Activated CD4-positive, alpha-beta T cell treated with anti-CD3 and anti-CD28 coated beads, Interleukin-2, amount 50 U/mL, for 4 hours (primary cell): ENCODE measurements around the gene NHLRC4.
"Not testable (repeated sequence)": the region's sequence is repeated elsewhere in the genome, so short reads cannot be mapped to it uniquely, and the experiment has no call there.

ENCODE experiments used
- DNase-seq, 2 experiments: peaks; one replicate each; pipeline ENCODE4 v3.0.0-alpha.2; 2020

NHLRC4 gene

DNA sequence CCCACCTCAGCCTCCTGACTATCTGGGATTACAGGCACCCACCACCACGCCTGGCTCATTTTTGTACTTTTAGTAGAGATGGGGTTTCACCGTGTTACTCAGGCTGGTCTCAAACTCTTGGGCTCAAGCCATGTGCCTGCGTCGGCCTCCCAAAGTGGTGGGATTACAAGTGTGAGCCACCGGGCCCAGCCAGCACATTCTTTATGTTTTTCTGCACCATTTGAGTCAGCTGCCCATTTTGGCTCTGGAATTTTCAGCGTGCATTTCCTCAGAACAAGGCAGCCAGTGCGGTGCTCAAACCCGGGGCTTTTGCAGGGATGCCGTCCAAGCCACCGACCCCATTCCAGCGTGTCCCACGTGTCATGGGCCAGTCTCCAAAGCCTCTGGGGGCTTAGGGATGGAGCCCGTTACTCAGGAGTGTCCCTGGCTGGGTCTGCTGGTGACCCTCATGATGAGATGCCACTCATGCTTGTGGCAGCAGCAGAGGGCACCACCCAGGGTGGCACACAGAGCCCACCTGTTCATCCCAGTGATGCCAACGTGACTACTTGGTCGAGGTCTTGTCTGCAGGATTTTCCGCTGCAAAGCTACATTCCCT is 19.3 kb downstream of the NHLRC4 start:
- DNase-seq, result no peak

DNA sequence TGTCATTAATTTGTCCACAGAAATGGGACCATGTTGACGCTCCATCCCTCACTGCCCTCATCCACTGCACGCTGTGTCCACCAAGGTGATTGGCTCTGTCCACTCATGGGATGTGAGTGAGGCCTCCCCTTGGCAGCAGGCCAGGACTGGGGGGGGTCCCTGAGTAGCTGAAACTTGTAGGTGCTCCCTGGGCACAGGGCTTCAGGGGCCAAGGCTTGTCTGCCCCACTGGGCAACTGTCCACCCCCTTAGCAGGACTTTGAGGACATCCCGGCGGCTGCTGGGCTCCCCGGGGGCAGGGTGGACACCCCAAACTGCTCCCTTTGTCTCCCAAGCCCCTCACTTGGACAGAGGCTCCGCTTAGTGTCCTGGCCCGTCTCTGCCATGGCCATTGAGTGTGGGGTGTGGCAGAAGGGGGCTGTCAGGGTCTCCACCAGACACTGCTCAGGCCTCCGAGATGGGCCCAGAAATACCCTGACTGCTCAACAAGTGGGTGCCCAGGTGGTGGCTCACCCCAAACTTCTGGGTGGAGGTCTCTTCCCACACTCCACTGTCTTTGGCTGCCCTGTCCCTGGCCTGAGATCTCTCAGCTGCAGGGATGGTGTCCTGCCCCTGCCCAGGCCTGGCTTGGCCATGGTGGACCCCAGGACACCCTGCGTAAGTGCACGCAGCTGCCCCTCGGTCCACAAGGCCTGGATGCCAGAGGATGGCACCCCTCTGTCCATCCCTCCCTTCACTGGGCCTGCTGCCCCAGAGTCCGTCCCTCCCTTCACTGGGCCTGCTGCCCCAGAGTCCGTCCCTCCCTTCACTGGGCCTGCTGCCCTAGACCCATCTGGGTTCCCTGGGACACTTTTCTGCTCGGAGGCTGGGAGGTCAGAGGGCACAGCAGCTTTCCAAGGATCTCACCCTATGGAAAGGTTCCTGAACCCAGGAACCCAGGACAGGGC is 20.1 kb downstream of the NHLRC4 start:
- DNase-seq, result no peak

- peak; percentile 60 to 63 for DNase-seq
Measured at GRCh38 chr16:588639-588888, 21.8 kb downstream of the NHLRC4 start.

- DNase-seq, result peak; percentile 96 to 97
Measured at GRCh38 chr16:588889-589657, 22.3 kb downstream of the NHLRC4 start.

GRCh38 chr16:589658-590187 is 22.9 kb downstream of the NHLRC4 start, which contains the start of gene RAB40C:
RAB40C (plus strand) TSS chr16:590066; CDS start chr16:590292, 226 bp downstream.
- DNase-seq, result peak; percentile 99 to 100

DNA sequence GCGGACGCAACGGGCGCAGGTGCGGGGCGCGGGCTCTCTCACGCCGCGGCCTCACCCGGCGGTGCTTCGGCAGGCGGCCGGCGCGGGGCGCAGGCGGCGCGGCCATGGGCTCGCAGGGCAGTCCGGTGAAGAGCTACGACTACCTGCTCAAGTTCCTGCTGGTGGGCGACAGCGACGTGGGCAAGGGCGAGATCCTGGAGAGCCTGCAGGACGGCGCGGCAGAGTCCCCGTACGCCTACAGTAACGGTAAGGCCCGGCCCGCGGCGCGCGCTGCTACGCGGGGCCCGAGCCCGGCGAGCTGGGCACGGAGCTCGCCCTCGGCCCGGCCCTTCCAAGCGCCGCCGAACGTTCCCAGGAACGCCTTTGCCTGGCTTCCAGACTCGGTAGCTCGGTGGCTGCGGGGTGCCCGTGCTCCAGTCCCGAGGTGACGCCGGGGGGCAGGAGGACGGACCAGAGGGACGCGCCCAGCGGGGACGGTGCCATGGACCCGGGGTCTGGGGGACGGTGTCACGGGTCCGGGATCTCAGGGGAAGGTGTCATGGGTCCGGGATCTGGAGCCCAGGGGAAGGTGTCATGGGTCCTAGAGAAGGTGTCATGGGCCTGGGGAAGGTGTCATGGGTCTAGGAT is 23.5 kb downstream of the NHLRC4 start:
- no peak for DNase-seq

GRCh38 chr16:590815-591200 is 24.0 kb downstream of the NHLRC4 start:
- no peak for DNase-seq

GRCh38 chr16:591231-591630 is 24.4 kb downstream of the NHLRC4 start:
- no peak for DNase-seq

- no peak for DNase-seq
Measured at GRCh38 chr16:591892-592517, 25.2 kb downstream of the NHLRC4 start.

DNA sequence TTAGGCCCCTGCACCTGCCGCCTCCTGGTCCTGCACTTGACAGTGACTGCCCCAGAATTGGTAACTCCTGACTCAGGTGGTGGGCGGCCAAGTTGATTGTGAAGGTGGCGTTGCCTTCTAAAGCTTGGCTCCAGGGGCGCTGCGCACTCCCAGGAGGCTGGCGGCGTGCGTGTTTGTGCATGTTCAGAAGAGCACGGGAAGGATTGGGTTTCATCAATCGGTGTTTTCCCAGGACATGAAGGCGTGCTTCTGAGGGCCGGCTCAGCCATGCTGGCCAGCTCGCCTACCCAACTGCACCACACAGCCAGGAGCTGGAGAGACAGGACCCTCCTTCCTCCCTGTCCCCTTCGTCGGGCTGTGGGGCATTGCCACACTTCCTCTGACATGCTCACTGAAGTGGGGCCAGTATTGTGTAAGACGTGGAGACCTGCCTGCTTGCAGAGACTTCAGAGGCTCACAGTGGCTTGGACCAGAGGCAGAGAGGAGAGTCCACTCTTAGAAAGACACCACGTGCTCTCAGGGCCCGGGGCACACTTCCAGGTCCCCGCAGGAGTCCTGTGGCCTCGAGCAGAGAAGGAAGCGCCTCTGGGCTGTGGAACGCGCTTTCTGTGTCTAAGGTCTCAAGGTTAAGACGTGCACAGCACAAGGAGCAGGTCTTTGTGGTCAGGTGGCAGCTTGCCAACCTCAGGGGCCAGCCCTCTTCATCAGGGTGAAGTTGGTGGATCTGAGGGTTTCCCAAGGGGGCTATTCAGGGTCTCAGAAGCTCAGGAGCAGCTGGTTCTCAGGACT is 25.9 kb downstream of the NHLRC4 start:
- no peak for DNase-seq

- no peak for DNase-seq
Measured at GRCh38 chr16:593406-593805, 26.6 kb downstream of the NHLRC4 start.

DNA sequence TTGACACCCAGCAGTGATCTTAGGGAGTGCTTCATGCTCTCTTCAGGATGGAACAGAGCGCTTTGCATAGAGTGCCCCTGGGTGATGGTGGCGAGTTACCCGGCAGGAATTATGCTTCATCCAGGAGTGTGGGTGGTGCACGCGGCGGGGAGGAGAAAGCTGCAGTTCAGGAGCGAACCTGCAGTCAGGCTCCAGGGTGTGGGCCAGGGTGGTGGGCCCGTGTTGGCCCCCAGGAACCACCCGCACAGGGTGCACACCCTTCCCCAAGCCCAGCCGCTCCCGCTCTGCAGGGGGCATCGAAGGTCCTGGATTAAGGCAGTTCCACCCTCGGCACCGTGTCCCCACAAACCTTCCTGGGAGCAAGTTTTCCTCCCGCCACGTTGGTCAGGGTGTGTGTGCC is 27.0 kb downstream of the NHLRC4 start:
- no peak for DNase-seq

- no peak for DNase-seq
Measured at GRCh38 chr16:595094-595528, 28.3 kb downstream of the NHLRC4 start.

GRCh38 chr16:595942-596735 is 29.3 kb downstream of the NHLRC4 start:
- no peak for DNase-seq

GRCh38 chr16:596736-597060 is 29.9 kb downstream of the NHLRC4 start:
- DNase-seq, result no peak

- not testable (repeated sequence) for DNase-seq
Measured at GRCh38 chr16:597655-598054, 30.9 kb downstream of the NHLRC4 start.

DNA sequence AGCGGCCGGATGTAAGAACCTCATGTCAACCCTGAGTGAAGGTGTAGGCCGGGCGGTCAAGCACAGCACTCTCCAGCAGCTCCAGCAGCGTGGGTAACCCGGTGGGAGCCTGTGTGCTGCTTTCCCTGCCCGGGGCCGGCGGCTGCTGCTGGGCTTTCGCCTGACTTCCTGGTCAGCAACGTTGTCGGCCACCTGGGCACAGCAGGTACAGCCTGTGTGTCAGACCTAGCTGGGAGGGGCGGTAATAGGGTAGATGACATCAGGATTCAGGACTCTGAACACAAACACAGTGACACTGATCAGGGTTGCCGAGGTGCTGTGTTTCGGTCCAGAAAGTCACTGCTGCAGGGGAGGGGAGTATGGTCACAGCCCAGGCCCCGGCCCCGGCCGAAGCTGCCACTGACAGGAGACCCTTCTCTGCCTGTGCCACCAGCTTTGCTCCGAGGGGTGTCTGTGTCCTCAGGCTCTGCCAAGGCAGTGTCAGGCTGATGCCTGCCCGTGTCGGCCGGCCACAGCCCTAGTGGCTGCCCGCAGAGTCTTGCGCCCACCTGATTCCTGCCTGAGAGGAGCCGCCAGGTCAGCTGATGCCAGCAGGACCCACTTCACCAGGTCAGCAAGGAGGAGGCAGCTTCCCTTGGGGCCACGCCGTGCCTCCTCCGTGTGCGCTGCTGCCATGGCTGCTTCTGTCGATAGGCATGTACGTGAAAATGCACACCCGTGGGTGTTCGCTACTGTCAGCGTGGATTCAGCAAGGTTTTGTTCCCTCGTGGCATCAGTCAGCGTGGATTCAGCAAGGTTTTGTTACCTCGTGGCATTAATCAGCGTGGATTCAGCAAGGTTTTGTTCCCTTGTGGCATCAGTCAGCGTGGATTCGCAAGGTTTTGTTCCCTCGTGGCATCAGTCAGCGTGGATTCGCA is 32.3 kb downstream of the NHLRC4 start:
- DNase-seq, result no peak

- no peak for DNase-seq
Measured at GRCh38 chr16:600781-601180, 34.0 kb downstream of the NHLRC4 start.

GRCh38 chr16:603933-604332 is 37.1 kb downstream of the NHLRC4 start:
- no peak for DNase-seq
